GM23338 (cell line): ENCODE results near the gene UBAC2.

ENCODE experiments used
- CREB1 ChIP-seq: fragments of 250-450 bp; sonication (Bioruptor Pico); IDR thresholded peaks from 2 replicates; pipeline ENCODE4 v1.5.0; 2020; ENCODE audit warnings: low read depth, mild to moderate bottlenecking, moderate library complexity
- TF ChIP-seq, protein P1 (sequence below): IDR thresholded peaks from one replicate; pipeline ENCODE4 v1.6.1; 2018; ENCODE audit warnings: antibody characterized with exemption; ENCODE audit not compliant: unreplicated experiment
- TF ChIP-seq, protein P2 (sequence below): IDR thresholded peaks from 2 replicates; pipeline ENCODE4 v1.6.1; 2016; ENCODE audit warnings: antibody characterized with exemption
- TF ChIP-seq, protein P3 (sequence below), 2 experiments: fragments of 200-600 bp in 1 of 2; sonication (generic) in 1 of 2; conservative IDR thresholded peaks; 2 replicates each; pipeline versions ENCODE4 v1.5.1 to v1.6.1; 2016 to 2017; ENCODE audit warnings: antibody characterized with exemption in 2 of 2, low read depth in 2 of 2, mild to moderate bottlenecking in 2 of 2, moderate library complexity in 1 of 2

DNA sequence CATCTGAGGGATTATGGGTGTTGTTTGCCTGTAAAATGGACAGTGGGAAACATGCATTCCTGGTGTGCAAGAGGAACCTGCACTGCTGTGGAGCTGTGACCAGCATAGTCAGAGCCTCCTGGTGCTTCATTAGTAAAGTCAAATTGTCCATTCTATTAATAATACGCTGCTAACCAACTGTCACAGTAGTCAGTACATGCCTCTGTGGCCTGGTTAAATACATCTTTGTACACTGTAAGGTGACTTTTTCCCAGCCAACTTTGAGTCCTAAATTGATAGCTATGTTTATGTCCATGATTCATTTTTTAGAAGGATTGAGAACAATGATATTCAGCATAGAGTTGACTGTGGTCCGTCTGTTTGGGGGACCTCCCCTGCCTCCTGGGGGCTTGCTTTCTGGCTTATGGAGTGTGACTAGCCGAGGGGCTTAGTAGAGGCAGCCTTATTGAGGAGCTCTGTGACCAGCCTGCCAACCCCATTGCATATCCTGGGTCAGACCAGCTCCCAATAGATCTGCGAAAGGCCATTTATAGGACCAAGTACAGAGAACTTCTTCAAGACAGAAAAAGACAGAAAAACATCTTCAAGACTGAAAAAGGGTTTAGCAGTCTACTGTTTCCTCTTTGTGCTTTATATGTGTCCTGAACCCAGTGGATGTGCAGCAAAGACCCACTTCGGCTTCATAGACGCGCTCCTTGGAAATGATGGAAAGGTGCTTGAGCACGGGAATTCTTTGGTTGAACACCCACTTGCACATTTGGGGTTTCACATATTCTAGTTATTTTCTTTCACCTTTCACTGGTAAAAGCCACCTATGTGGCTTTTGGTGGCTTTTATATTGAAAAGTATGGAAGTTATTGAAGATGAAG, 102.2 kb downstream of the UBAC2 start:
- TF ChIP-seq, protein P1, sequence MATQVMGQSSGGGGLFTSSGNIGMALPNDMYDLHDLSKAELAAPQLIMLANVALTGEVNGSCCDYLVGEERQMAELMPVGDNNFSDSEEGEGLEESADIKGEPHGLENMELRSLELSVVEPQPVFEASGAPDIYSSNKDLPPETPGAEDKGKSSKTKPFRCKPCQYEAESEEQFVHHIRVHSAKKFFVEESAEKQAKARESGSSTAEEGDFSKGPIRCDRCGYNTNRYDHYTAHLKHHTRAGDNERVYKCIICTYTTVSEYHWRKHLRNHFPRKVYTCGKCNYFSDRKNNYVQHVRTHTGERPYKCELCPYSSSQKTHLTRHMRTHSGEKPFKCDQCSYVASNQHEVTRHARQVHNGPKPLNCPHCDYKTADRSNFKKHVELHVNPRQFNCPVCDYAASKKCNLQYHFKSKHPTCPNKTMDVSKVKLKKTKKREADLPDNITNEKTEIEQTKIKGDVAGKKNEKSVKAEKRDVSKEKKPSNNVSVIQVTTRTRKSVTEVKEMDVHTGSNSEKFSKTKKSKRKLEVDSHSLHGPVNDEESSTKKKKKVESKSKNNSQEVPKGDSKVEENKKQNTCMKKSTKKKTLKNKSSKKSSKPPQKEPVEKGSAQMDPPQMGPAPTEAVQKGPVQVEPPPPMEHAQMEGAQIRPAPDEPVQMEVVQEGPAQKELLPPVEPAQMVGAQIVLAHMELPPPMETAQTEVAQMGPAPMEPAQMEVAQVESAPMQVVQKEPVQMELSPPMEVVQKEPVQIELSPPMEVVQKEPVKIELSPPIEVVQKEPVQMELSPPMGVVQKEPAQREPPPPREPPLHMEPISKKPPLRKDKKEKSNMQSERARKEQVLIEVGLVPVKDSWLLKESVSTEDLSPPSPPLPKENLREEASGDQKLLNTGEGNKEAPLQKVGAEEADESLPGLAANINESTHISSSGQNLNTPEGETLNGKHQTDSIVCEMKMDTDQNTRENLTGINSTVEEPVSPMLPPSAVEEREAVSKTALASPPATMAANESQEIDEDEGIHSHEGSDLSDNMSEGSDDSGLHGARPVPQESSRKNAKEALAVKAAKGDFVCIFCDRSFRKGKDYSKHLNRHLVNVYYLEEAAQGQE = no peak
- TF ChIP-seq, protein P2, sequence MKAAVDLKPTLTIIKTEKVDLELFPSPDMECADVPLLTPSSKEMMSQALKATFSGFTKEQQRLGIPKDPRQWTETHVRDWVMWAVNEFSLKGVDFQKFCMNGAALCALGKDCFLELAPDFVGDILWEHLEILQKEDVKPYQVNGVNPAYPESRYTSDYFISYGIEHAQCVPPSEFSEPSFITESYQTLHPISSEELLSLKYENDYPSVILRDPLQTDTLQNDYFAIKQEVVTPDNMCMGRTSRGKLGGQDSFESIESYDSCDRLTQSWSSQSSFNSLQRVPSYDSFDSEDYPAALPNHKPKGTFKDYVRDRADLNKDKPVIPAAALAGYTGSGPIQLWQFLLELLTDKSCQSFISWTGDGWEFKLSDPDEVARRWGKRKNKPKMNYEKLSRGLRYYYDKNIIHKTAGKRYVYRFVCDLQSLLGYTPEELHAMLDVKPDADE = no peak
- TF ChIP-seq CREB1 (CRISPR knock-in tag) = no peak
- TF ChIP-seq, protein P3, sequence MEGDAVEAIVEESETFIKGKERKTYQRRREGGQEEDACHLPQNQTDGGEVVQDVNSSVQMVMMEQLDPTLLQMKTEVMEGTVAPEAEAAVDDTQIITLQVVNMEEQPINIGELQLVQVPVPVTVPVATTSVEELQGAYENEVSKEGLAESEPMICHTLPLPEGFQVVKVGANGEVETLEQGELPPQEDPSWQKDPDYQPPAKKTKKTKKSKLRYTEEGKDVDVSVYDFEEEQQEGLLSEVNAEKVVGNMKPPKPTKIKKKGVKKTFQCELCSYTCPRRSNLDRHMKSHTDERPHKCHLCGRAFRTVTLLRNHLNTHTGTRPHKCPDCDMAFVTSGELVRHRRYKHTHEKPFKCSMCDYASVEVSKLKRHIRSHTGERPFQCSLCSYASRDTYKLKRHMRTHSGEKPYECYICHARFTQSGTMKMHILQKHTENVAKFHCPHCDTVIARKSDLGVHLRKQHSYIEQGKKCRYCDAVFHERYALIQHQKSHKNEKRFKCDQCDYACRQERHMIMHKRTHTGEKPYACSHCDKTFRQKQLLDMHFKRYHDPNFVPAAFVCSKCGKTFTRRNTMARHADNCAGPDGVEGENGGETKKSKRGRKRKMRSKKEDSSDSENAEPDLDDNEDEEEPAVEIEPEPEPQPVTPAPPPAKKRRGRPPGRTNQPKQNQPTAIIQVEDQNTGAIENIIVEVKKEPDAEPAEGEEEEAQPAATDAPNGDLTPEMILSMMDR (conservative IDR thresholded peaks at IDR 0.05; ENCODE audit: low read depth in 2 of 2) = no peak
